ENCODE measurements around the gene ZCCHC4.
"Not testable (repeated sequence)": the region's sequence is repeated elsewhere in the genome, so short reads cannot be mapped to it uniquely, and the experiment has no call there.

The ZCCHC4 gene

GRCh38 chr4:25370242-25370641, 57.7 kb downstream of the ZCCHC4 start:
- H3K9me3 ChIP-seq (ENCODE audit: control insufficient read depth, insufficient read depth, low read length): no peaks in the 10 kb centered on the region
- no peaks in the 10 kb centered on the region for H3K27me3 ChIP-seq (ENCODE audit: control insufficient read depth, low read length)
- H3K4me1 ChIP-seq (ENCODE audit: control insufficient read depth, low read length): peaks cover 5% of the 10 kb centered on the region; the same call in 1 of the 2 replicates
- TF ChIP-seq EZH2phosphoT487 (IDR thresholded peaks at IDR 0.05; ENCODE audit: borderline replicate concordance, low read length) (no peak), CTCF (IDR thresholded peaks at IDR 0.05; ENCODE audit: low read depth, low read length, poor library complexity, severe bottlenecking) (no peak)
- no peak overlapping the region for H3K4me3 ChIP-seq (ENCODE audit: low read length)
- H3F3A ChIP-seq (ENCODE audit: control insufficient read depth, insufficient read depth): peaks cover 6% of the 10 kb centered on the region
- H3K9me2 ChIP-seq (replicated peaks; ENCODE audit: control insufficient read depth, low read length): no peaks in the 10 kb centered on the region
- no peaks in the 10 kb centered on the region for H4K20me1 ChIP-seq (ENCODE audit: control insufficient read depth, insufficient read depth, low read depth, low read length)
- peaks cover under 1% of the 10 kb centered on the region; the same call in 1 of the 2 replicates for H3K36me3 ChIP-seq (ENCODE audit: control insufficient read depth, low read length)
- H3K79me2 ChIP-seq (ENCODE audit: control insufficient read depth, low read length): no peaks in the 10 kb centered on the region
- H3K4me2 ChIP-seq (ENCODE audit: low read length): no peak overlapping the region
- H3K27ac ChIP-seq (ENCODE audit: low read depth, low read length): no peak overlapping the region

- not testable (repeated sequence) for H3K9me3 ChIP-seq (ENCODE audit: control insufficient read depth, insufficient read depth, low read length); H3K27me3 ChIP-seq (ENCODE audit: control insufficient read depth, low read length); H3K79me2 ChIP-seq (ENCODE audit: control insufficient read depth, low read length); H3K4me3 ChIP-seq (ENCODE audit: low read length); H3K27ac ChIP-seq (ENCODE audit: low read depth, low read length); H3K9me2 ChIP-seq (replicated peaks; ENCODE audit: control insufficient read depth, low read length); H4K20me1 ChIP-seq (ENCODE audit: control insufficient read depth, insufficient read depth, low read depth, low read length); H3K36me3 ChIP-seq (ENCODE audit: control insufficient read depth, low read length); H3K4me2 ChIP-seq (ENCODE audit: low read length)
- Histone ChIP-seq H3K4me1 (ENCODE audit: control insufficient read depth, low read length) (peaks cover 12% of the 10 kb centered on the region), H3F3A (ENCODE audit: control insufficient read depth, insufficient read depth) (peaks cover 12% of the 10 kb centered on the region)
Observed at GRCh38 chr4:25372549-25372948, 60.0 kb downstream of the ZCCHC4 start.

GRCh38 chr4:25376754-25377571, 64.4 kb downstream of the ZCCHC4 start, which contains the start of gene ANAPC4:
ANAPC4 (plus strand) TSS chr4:25377263; CDS start chr4:25377428, 165 bp downstream.
- peaks cover 32% of the 10 kb centered on the region for H3K4me1 ChIP-seq (ENCODE audit: control insufficient read depth, low read length)
- H3K9me2 ChIP-seq (replicated peaks; ENCODE audit: control insufficient read depth, low read length): no peaks in the 10 kb centered on the region
- TF ChIP-seq CTCF (IDR thresholded peaks at IDR 0.05; ENCODE audit: low read depth, low read length, poor library complexity, severe bottlenecking): no peak
- TF ChIP-seq EZH2phosphoT487 (IDR thresholded peaks at IDR 0.05; ENCODE audit: borderline replicate concordance, low read length): no peak
- no peaks in the 10 kb centered on the region for H4K20me1 ChIP-seq (ENCODE audit: control insufficient read depth, insufficient read depth, low read depth, low read length)
- H3K27me3 ChIP-seq (ENCODE audit: control insufficient read depth, low read length): no peaks in the 10 kb centered on the region
- H3K4me3 ChIP-seq (ENCODE audit: low read length): peak within 1 kb of the TSS; percentile 95
- H3K27ac ChIP-seq (ENCODE audit: low read depth, low read length): peak within 1 kb of the TSS; percentile 43
- peaks cover 32% of the 10 kb centered on the region for H3K79me2 ChIP-seq (ENCODE audit: control insufficient read depth, low read length)
- H3K4me2 ChIP-seq (ENCODE audit: low read length): peak within 1 kb of the TSS; percentile 85
- peaks cover 40% of the 10 kb centered on the region for H3K36me3 ChIP-seq (ENCODE audit: control insufficient read depth, low read length)
- no peaks in the 10 kb centered on the region for H3K9me3 ChIP-seq (ENCODE audit: control insufficient read depth, insufficient read depth, low read length)
- peaks cover 10% of the 10 kb centered on the region; the same call in 1 of the 2 replicates for H3F3A ChIP-seq (ENCODE audit: control insufficient read depth, insufficient read depth)
